CMK (cell line): Measurements from ENCODE around the gene MINDY4B.

ENCODE experiments used
- DNase-seq: peaks from one replicate; pipeline ENCODE4 v3.0.0-alpha.2; 2010; ENCODE audit warnings: low read depth

Gene MINDY4B

GRCh38 chr3:150905339-150905738, at the start of gene MINDY4B:
TSS of gene MINDY4B (minus strand) at chr3:150905439. CDS start at chr3:150905439, 0 bp downstream.
- DNase-seq, result no peak

- DNase-seq, result no peak
Measured at GRCh38 chr3:150951923-150952322, 46.7 kb upstream of the MINDY4B start.

GRCh38 chr3:150945226-150946032, 40.2 kb upstream of the MINDY4B start:
- no peak for DNase-seq

- no peak for DNase-seq
Measured at GRCh38 chr3:150942221-150942620, 37.0 kb upstream of the MINDY4B start.

- DNase-seq, result no peak
Measured at GRCh38 chr3:150936693-150937092, 31.5 kb upstream of the MINDY4B start.

- no peak for DNase-seq
Measured at GRCh38 chr3:150933473-150933995, 28.3 kb upstream of the MINDY4B start.

- no peak for DNase-seq
Measured at GRCh38 chr3:150931745-150932144, 26.5 kb upstream of the MINDY4B start.

GRCh38 chr3:150930839-150931238, 25.6 kb upstream of the MINDY4B start:
- DNase-seq, result no peak

GRCh38 chr3:150928234-150928633, 23.0 kb upstream of the MINDY4B start:
- DNase-seq, result no peak

GRCh38 chr3:150926328-150926727, 21.1 kb upstream of the MINDY4B start:
- no peak for DNase-seq

- DNase-seq, result no peak
Measured at GRCh38 chr3:150925751-150926201, 20.5 kb upstream of the MINDY4B start.

- DNase-seq, result no peak
Measured at GRCh38 chr3:150922611-150923010, 17.4 kb upstream of the MINDY4B start.

- DNase-seq, result no peak
Measured at GRCh38 chr3:150921209-150921608, 16.0 kb upstream of the MINDY4B start.

GRCh38 chr3:150920236-150920635, 15.0 kb upstream of the MINDY4B start:
- no peak for DNase-seq

- DNase-seq, result no peak
Measured at GRCh38 chr3:150917951-150918350, 12.7 kb upstream of the MINDY4B start.

- DNase-seq, result no peak
Measured at GRCh38 chr3:150913133-150913922, 8.1 kb upstream of the MINDY4B start.

- no peak for DNase-seq
Measured at GRCh38 chr3:150912501-150912900, 7.3 kb upstream of the MINDY4B start.

- DNase-seq, result no peak
Measured at GRCh38 chr3:150911771-150912170, 6.5 kb upstream of the MINDY4B start.

- DNase-seq, result no peak
Measured at GRCh38 chr3:150906461-150906860, 1.2 kb upstream of the MINDY4B start.

- DNase-seq, result no peak
Measured at GRCh38 chr3:150905746-150906145, 507 bp upstream of the MINDY4B start.

- DNase-seq, result no peak
Measured at GRCh38 chr3:150902988-150903387, 2.3 kb downstream of the MINDY4B start.

- DNase-seq, result no peak
Measured at GRCh38 chr3:150901793-150902192, 3.4 kb downstream of the MINDY4B start.

GRCh38 chr3:150899141-150899540, 6.1 kb downstream of the MINDY4B start:
- DNase-seq, result no peak
